ENCODE measurements around the gene GRAMD1C. TPM values are rescaled to one million over a fixed set of nuclear protein-coding genes. Genes with fewer than 3 reads are reported as not detected.

The GRAMD1C gene
- total RNA-seq, 4 donors from 2014 or later, result 23.0 to 38.2 (median 33.2) TPM

GRCh38 chr3:113829576-113830354 is 8.8 kb upstream of the GRAMD1C start:
- 78 to 81% methylated on average over 10 of the region's 10 CpGs for WGBS, 2 donors
- intact Hi-C loops (cut with DNase I; ENCODE audit: low total_unique reads), result no loop called here
- H3K4me3 ChIP-seq (ENCODE audit: low read depth, poor library complexity, severe bottlenecking), result no peak overlapping the region
- TF ChIP-seq, protein P1, sequence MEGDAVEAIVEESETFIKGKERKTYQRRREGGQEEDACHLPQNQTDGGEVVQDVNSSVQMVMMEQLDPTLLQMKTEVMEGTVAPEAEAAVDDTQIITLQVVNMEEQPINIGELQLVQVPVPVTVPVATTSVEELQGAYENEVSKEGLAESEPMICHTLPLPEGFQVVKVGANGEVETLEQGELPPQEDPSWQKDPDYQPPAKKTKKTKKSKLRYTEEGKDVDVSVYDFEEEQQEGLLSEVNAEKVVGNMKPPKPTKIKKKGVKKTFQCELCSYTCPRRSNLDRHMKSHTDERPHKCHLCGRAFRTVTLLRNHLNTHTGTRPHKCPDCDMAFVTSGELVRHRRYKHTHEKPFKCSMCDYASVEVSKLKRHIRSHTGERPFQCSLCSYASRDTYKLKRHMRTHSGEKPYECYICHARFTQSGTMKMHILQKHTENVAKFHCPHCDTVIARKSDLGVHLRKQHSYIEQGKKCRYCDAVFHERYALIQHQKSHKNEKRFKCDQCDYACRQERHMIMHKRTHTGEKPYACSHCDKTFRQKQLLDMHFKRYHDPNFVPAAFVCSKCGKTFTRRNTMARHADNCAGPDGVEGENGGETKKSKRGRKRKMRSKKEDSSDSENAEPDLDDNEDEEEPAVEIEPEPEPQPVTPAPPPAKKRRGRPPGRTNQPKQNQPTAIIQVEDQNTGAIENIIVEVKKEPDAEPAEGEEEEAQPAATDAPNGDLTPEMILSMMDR (IDR thresholded peaks at IDR 0.05), result no peak
- TF ChIP-seq POLR2A (IDR thresholded peaks at IDR 0.05), result no peak
- no peak for DNase-seq (ENCODE audit: low spot score in 2 of 2)

DNA sequence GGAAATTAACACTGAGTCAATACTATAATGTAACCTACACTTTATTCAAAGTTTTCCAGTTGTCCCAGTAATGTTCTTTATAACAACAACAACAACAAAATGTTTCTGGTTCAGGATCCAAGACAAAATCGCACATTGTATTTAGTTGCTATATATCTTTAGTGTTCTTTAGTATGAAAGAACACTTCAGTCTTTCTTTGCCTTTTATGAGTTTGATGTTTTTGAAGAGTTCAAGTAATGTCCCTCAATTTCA is 7.6 kb upstream of the GRAMD1C start:
- TF ChIP-seq POLR2A (IDR thresholded peaks at IDR 0.05), result no peak
- TF ChIP-seq, protein P1 (IDR thresholded peaks at IDR 0.05), result no peak
- intact Hi-C loops (cut with DNase I; ENCODE audit: low total_unique reads), result no loop called here
- no peak overlapping the region for H3K4me3 ChIP-seq (ENCODE audit: low read depth, poor library complexity, severe bottlenecking)
- DNase-seq (ENCODE audit: low spot score in 2 of 2), result no peak
- 0% methylated on average over 1 of the region's 1 CpG for WGBS, 2 donors

- no peak overlapping the region for H3K4me3 ChIP-seq (ENCODE audit: low read depth, poor library complexity, severe bottlenecking)
- TF ChIP-seq, protein P1 (IDR thresholded peaks at IDR 0.05), result no peak
- no peak for TF ChIP-seq POLR2A (IDR thresholded peaks at IDR 0.05)
- no peak for DNase-seq (ENCODE audit: low spot score in 2 of 2)
- intact Hi-C loops (cut with DNase I; ENCODE audit: low total_unique reads), result no loop called here
- WGBS, 2 donors, result 89 to 92% methylated on average over 5 of the region's 5 CpGs
These were observed 6.0 kb upstream of the GRAMD1C start for GRCh38 chr3:113832477-113833164.

- no peak for DNase-seq (ENCODE audit: low spot score in 2 of 2)
- no peak overlapping the region for H3K4me3 ChIP-seq (ENCODE audit: low read depth, poor library complexity, severe bottlenecking)
- TF ChIP-seq, protein P1 (IDR thresholded peaks at IDR 0.05), result no peak
- no peak for TF ChIP-seq POLR2A (IDR thresholded peaks at IDR 0.05)
- intact Hi-C loops (cut with DNase I; ENCODE audit: low total_unique reads), result no loop called here
These were observed 3.6 kb upstream of the GRAMD1C start for GRCh38 chr3:113834983-113835382.

DNA sequence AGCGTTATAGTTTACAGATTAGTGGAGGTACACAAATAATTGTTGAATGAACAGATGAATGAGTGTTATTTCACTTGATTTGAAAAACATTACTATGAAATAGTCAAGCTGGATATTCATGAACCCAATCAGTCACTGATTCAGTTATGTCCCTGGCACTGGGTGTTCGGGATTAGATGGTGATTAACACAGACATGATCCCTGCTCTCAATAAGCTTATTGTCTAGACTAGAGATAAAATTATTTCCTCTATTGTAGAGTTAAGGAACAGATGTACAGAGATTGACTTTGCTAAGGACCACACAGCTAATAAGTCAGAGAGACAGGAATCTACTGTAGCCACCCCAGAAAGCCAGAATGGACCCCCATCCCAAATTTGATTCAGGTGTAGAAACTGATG is 963 bp downstream of the GRAMD1C start:
- intact Hi-C loops (cut with DNase I; ENCODE audit: low total_unique reads), result loop anchor here (2.0 kb wide), 1 partner anchor 73 kb away; no protein-coding TSS in a partner anchor
- H3K4me3 ChIP-seq (ENCODE audit: low read depth, poor library complexity, severe bottlenecking), result no peak overlapping the region
- DNase-seq (ENCODE audit: low spot score in 2 of 2), result no peak
- WGBS, 2 donors, result 55 to 65% methylated on average over 2 of the region's 2 CpGs
- TF ChIP-seq POLR2A (IDR thresholded peaks at IDR 0.05), result no peak
- TF ChIP-seq, protein P1 (IDR thresholded peaks at IDR 0.05), result no peak

All from lower leg skin (tissue), 4 donors.